NT2/D1 (cell line): Measurements from ENCODE around the gene MOV10L1.

Experiments
- YY1 ChIP-seq: IDR thresholded peaks from 2 replicates; pipeline ENCODE4 v1.6.1; 2011; ENCODE audit not compliant: insufficient read length, insufficient read depth
- ZNF274 ChIP-seq: IDR thresholded peaks from 2 replicates; pipeline ENCODE4 v1.6.1; 2011; ENCODE audit warnings: mild to moderate bottlenecking, low read depth, low read length

GRCh38 chr22:50076646-50077535 is 12.9 kb upstream of the MOV10L1 start:
- TF ChIP-seq YY1 (no peak), ZNF274 (no peak)
